GM11168 (cell line): ENCODE measurements around the gene SIM1.

Source experiments
- in situ Hi-C: fragments of 300-500 bp; cut with MboI; formaldehyde crosslinking; loops from one replicate; pipeline ENCODE4 v1.12.0; 2022; ENCODE audit warnings: low sequenced_read_pairs; ENCODE audit not compliant: unreplicated experiment

Gene SIM1

DNA sequence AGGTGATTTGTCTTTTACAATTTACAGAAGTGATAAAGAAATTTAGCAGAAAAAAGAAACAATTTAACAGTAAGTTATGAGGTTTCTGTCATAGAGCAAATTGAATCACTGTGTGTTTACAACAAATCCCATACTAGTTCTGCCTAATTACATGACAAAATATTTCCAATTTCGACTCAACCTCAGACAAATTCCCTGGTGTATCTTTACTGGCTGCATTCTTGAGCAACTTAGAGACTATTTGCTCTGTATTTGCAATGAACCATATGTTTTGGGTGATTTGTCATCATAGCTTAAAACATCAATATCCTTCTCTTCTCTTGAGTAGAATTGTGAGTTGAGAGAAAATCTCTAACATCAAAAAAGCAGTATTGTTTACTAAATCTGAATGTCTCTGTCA, 128.7 kb downstream of the SIM1 start:
- in situ Hi-C loops: no loop called here
